Right forelimb (tissue), 1 donor: ENCODE measurements around the gene PON3.
"Not testable (repeated sequence)": the region's sequence is repeated elsewhere in the genome, so short reads cannot be mapped to it uniquely, and the experiment has no call there.

Source experiments
- DNase-seq: peaks from one replicate; pipeline ENCODE4 v3.0.0-alpha.2; 2018

Gene PON3

DNA sequence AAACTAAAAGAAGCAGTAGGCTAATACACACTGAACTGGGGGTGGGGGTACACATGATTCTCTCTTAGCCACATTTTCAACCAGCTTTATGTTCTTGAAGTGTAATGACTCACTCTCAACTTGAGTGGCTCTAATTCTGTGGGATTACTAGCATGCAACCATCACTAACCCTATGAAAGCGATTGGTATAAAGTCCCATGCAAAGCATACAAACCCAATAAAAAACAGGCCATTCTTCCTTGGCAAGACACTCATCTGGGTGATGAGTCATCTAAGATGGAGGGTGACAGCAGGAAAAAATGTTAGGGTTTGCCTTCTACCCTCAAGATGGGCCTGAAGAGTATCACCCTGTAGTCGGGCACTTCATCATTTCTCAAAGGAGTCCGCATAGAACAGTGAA is 14.9 kb upstream of the PON3 start:
- no peak for DNase-seq

DNA sequence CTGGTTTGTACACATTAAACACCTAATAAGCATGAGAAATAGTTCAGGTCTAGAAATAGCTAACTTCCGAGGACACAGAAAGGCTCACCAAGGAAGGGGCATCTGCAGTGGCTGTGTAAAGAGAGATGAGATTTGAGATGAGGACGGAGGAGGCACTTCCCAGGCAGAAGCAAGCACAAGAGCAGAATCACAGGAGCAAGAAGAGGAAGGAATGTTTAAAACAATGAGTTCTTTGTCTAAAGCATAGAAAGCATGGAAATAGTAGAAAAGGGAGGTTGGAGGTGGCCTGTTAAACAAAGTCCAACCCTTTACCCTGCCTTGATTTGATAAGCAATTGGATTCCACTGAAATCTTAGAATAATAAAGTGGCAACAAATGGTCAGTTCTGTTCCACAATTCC is 11.6 kb upstream of the PON3 start:
- DNase-seq = no peak

DNA sequence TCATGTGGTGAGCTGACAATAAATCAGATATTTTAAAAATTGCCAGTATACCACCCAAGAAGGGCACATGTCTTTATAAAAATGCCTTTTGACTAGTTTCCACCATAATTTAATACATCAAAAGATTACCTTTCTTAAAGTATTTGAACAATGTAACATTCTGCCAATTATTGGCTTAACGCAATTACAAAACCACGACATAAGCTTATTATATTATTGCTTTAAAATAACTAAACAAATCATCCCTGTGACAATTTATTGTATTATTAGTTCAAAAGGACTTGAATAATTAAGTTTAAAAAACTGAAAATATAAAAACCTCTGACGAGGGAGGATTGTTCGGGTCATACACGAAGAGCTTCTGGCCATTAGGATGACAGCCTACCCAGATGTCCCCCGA is 9.6 kb upstream of the PON3 start:
- DNase-seq = no peak

DNA sequence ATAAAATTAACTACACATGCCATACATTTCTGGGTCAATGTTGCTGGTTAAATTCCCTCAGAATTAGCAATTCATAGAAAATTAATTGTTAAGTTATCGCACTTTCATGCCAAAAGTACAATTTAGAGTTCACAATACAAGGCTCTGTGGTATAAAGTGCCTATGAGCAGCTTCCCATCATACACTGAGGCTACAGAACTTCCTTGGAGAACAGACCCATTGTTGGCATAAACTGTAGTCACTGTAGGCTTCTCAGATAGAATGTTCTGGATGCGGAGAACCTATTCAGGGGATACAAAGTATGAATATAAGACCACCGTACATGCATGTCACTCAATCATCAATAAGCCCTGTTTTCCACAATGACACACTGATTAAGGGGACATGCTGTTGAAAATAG is 9.0 kb upstream of the PON3 start:
- no peak for DNase-seq

DNA sequence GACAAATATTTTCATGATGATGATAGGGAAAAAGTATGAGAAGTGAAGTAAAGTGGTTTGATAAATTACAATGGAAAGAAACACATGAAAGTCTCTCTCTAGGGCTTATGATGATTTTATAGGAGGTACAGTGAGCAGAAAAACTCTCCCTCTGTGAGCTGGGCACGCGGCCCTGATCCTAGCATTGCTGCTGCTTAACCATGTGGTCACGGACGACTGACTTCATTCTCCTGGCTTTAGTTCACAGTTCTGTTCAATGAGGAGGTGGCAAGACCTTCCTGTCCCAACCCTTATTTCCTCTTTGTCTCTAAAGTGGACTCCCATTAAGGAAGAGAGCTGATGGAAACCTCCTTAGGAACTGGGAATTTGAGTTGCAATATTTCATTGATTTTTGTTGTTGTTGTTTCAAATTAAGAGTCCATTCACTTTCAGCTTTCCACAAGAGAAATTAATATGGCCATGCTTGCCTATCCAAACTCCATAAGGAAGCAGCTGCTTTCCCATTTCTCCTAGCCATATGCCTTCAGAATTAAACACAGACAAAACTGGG is 8.2 kb upstream of the PON3 start:
- DNase-seq = no peak

DNA sequence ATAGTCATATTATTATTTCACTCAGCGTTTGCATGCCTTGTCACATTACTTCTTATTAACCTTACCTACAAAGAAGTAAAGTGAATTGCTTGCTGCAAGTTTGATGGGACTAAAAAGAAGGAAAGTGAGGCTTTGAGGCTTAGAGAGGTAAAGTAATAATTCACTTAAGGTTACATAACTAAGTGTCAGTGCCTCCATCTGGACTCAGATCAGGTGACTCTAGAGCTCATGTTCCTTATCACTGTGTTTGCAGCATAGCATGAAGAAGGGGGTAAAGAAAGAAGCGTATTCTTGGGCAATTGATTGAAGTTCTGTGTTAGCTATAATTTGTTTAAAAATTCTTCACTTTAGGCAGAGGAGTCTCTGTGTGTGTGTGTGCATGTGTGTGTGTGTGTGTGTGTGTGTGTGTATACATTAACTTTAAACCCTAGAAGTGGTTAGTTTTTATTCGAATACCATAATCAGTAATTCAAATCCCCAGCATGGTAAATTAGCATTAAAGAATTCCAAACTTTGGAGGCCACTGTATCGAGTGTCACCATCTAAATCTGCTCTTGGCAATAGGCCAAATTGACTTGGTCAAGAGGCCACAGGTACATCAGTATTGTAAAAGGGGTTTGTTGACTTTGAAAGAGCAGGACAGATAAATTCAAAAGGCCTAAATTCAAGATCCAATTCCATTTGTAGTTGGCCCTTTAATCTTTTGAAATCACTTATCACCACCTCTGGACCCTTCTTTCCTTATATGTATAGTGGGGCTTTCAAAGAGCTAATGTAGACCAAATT is 2.2 kb upstream of the PON3 start:
- no peak for DNase-seq

DNA sequence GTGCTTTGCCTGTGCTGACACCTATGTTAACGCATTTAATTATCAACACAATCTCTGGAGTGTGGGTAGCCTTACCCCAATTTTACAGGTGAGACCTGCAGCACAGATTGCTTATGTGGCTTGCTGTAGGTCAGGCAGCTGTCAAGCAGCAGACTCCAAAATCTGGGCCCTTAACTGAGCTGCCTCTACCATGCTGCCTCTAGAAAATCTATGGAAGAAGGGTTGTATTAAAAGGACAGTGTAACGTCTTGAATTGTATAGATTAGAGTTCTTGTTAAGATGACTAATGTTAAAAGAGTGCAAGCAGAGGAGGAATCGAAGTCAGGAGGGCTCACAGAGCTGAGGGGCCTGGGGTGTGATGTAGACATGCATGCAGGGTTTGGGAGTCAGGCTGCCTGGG is 1.2 kb upstream of the PON3 start:
- DNase-seq = no peak

DNA sequence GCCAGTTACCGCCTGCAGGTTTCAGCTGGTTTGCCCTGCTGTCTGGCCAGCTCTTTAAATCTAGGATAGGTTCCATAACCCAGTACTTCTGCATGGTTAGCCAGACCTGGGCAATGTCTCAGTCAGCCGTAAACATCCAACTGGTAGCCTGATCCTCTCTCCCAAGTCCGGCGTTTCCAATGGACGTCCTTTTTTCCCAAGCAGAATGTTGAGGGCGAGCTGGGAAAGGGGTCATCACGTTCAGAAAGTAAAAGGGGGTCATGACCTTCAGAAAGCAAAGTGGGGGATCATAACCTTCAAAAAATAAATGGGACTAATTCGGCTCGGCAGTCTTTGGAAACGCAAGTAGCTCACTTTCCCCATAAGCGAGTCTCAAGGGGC is 430 bp downstream of the PON3 start:
- no peak for DNase-seq

DNA sequence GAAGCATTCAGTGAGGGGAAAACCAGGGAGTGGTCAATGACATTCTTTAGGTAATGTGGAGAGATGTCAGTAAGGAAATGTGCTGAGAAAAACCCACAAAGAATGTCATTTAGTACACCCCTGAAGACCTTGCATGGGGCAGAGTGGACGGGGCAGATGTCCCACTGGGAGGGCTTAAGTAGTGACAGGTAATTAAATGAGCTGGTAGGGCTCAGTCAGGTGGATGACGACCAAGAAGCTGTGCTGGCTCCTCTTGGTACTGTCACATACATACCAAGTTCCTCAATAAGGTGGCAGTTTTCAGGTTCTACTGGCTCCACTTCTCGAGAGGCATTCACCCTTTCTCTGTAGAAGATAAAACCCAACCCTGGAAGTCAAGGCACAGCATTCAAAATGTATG is 1.8 kb downstream of the PON3 start:
- no peak for DNase-seq

DNA sequence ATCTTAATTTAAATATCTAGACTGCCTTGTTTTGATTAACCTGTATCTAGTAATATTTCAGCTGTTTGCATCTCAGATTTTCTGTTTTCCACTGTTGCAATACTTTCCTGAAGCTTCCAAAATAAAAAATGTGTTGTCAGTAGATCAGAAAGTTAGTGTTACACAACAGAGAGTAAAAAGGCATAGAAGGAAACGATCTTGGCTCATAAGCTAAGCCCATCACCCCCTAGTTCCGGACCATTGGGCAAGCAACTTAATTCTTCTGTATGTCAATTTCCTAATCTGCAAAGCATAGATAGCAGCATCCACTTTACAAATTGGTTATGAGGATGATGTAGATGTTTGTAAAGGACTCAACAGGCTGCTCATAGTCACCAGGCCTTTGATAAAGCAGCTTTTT is 4.4 kb downstream of the PON3 start:
- no peak for DNase-seq

DNA sequence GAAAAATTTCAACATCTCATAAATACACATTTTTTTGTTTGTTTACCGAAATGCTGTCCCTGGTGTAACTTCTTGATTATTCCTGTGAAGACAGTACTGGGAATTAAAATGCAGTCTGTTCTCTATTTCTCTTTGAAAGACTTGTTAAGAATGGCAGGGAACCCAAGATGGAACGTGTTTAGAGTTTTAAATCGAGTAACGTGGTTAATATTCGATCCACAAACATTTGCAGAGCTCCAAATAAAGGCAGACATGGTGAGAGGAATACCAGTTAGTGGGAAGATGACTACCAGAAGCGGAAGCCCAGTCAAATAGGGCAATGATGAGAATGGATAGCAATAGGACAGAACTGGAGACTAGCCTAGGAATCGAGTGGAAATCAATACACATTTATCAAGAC is 6.7 kb downstream of the PON3 start:
- no peak for DNase-seq

DNA sequence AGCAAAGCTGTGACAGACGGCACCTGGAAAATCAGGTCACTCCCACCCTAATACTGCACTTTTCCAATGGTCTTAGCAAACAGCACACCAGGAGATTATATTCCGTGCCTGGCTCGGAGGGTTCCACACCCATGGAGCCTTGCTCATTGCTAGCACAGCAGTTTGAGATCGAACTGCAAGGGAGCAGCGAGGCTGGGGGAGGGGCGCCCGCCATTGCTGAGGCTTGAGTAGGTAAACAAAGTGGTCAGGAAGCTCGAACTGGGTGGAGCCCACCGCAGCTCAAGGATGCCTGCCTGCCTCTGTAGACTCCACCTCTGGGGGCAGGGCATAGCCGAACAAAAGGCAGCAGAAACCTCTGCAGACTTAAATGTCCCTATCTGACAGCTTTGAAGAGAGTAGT is 16.7 kb downstream of the PON3 start:
- not testable (repeated sequence) for DNase-seq

DNA sequence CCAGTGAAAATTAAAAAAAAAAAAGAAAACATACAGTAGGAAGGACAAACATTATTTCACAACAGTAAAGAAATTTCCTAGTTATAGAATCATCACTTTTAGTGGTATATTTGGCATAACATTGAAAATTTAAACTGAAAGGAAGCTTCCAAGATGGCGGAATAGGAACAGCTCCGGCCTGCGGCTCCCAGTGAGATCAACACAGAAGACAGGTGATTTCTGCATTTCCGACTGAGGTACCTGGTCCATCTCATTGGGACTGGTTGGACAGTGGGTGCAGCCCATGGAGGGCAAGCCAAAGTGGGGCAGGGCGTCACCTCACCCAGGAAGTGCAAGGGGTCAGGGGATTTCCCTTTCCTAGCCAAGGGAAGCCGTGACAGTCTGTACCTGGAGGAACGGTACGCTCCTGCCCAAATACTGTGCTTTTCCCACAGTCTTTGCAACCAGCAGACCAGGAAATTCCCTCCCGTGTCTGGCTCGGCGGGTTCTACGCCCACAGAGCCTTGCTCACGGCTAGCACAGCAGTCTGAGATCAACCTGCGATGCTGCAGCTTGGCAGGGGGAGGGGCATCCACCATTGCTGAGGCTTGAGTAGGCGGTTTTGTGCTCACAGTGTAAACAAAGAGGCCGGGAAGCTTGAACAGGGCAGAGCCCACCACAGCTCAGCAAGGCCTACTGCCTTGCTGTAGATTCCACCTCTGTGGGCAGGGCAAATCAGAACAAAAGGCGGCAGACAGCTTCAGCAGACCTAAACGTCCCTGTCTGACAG is 19.4 kb downstream of the PON3 start:
- DNase-seq = no peak

DNA sequence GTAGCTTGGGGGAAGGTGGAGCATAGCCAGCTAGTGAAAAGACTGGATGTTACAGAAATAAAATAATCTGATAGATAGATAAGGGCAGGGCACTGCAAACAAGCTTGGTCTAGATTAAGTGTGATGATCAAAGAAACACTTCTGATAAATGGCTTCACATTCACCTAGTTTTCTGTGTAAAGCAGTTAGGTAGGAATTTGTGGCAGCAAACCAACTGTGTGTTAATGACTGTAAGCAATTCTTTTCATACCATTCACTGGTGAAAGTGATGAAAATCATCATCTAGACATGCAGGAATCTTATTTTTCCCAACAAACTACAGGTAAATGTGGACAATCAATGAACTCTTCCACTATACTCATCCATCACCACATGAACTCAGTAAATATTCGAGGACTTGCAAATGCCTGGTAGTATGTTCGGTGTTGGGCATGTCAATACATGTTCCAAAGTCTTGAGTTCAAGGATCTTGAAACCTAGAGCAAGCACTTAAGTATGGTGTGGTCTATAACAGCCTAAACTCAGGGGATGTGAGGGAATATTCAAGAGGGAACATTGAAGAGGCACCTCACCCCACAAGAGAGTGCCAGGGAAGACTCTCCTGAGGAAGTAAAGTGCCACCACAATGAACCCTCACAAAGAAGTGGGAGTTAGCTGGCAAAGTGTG is 20.5 kb downstream of the PON3 start:
- no peak for DNase-seq

DNA sequence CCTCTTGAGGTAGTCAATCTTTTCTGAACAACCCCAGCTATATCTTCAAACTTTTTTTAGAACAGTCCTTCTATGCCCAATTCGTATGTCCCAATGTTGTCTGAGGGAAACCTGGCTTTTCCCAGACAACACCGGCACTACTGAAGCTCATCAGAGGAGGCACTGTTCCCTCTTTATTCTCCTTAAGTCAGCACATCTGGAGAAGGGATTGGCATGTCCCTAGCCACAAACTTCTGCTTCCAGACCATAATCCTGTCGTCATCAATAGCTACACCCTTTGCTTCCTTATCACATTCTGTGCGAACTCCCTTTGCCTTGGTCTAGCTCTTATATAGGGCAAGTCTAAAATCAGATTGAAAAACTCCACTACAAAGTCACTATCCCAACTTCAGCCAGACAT is 22.9 kb downstream of the PON3 start:
- DNase-seq = no peak

DNA sequence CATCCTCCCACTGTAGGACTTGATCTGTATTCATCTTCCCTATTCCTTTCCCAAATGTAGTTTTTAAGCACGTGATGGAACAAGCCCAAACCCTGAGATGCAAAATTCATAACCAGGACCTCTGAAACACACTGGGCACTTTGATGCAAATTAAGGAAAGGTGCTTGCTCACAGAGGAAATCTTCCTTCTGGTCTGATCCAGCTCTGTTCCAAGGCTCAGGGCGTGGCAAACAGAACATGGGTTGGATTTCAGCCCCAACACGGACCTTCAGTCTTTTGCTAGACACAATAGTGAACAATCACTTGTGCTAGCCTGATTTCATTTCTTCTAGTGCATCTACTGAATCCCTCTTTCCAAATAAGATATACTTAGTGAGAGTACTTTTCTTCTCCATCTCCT is 27.9 kb downstream of the PON3 start:
- no peak for DNase-seq

DNA sequence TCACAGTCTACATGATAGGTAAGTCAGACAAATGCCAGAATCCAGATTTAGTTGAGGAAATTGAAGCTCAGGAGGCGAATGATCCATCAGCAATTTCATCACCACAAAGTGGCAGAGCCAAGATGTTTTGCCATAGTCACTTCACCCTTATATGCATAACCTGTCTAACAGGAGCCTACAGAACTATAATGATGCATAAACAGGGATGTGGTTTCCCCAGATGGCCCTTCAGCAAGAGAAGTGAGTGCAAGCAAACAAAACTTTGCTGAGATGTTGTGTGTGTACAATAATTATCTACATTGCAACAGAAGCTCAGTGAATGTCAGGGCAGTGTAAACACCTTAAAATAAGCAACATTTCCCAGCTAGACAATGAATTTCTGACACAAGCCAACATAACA is 28.6 kb downstream of the PON3 start:
- no peak for DNase-seq

DNA sequence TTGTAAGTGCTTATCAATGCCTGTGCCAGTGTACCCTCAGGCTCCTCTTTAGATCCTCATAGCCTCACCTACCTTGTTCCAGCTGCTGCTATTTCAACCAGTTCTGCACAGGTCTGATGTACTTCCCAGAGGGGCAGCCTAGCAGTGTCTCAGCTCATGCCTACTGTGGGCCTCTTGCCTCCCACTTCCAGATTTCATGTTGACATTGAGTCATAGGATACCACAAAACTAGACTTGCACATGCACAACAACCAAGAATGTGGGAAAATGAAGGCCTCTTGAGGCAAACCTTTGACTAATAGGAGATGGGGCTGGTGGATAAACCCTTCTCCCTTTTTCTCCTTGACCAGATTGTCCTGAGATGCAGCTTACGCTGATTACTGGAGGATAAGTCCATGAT is 31.0 kb downstream of the PON3 start:
- DNase-seq = no peak

DNA sequence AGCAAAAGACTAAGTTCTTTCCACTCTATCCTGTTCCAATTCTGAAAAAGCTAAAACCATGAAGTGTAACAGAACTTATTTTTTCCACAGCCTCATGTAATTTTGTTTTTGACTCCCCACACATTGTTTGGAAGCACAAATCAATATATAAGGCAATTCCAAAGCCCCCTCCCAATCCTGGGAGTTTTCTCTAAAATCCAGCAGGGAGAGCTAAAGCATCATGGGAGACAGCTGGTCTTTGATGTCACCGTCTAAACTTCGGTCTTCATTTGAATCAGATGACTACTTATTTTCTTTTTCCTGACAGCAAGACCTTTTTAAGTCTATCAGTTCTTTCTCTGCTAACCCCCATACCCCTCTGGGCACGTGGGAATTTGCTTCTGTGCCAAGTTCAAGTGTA is 38.6 kb downstream of the PON3 start:
- no peak for DNase-seq

DNA sequence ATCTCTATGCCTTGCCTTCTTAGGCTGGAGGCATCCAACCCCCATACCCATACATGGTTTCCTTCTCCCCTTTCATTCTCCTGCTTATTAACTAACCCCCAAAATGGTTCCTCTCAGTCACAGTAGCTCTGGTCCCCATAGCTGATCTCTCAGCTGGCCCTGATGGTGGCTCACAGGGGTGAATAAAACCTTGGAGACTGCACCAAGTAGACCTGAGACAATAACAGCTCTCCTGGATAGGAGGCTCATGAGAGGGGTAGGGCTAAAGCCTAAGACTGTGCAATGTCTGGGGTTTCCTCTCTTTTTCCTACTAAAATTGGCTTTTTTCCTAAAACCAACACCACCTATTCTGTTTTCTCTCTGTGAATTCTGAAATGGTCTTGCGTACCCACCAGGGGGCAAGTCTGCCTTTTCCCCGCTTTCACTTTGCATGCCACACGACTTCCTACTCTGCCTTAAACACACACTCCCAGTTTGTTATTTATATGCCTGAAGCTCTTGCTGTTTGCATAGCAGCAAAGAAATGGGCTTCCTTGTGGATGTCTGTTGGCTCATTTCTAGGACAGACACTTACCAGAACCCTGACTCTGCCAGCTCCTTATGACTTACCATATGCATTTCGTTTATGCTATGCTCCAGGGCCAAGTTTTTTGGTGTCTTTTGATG is 53.4 kb downstream of the PON3 start:
- no peak for DNase-seq

DNA sequence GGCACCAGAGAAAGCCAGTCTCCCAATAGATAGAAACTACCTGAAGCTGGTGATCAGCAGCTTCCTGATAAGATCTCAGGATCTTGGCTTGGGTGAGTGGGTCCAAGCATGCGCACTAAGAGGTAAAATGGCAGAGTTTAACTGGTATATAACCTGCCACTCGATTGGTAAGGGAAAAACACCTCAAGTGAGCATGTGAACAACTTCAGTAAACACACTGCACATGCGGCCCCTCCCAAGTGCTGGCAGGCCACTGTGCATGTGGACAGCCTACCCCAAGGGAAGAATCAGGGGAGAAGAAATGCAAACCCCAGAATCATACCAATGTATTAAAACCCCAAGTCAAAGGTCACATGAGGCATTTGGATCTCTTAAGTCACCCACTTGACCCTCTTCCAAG is 54.1 kb downstream of the PON3 start:
- DNase-seq = no peak

DNA sequence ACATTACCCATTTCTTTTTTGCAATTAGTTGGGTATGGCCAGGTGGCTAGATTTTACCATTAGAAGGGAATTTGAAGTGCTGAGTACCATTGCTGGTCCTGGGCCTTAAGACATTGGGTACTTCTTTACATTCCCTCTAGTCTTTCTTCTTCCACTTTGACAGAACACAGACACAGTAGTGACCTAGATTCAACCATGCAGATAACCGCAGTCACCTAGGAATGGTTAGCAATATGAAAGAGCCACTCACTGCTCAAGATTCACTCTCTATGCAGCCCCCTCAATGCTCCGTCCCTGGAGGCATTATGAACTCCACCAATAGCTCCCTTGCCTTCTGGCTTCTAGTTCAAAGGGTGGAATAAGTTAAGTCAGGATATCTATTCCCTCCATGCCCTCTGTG is 55.7 kb downstream of the PON3 start:
- DNase-seq = no peak

DNA sequence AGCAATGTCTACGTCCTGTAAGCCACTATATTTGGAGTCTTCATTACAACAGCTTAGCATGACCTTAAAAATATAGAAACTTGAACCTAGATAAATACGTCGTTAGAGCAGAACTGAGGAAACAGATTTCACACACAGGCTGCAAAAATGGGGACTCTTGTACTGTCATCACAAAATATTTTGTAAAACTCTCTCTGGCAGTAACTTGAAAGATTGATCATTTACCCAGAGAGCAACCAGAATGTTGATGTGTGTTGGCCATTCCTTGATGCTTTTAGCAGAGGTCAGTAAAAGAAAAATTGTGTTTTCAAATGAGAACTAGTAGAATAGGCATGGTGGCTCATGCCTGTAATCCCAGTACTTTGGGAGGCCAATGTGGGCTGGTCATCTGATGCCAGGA is 57.3 kb downstream of the PON3 start:
- no peak for DNase-seq
